SK-N-SH (cell line): ENCODE results near the gene TLCD2. TPM values are rescaled to one million over a fixed set of nuclear protein-coding genes. Genes with fewer than 3 reads are reported as not detected.
"Not testable (repeated sequence)": the region's sequence is repeated elsewhere in the genome, so short reads cannot be mapped to it uniquely, and the experiment has no call there.

ENCODE experiments used
- CTCF ChIA-PET: fragments of 300-600, 350-600 bp; formaldehyde crosslinking; extraction: SDS; loops from one replicate; lab custom pipeline; 2021; lab: Yijun Ruan, JAX
- POLR2A ChIA-PET: fragments of 350-600 bp; sonication (Branson Sonifier 250); formaldehyde crosslinking; extraction: SDS; loops from one replicate; lab custom pipeline; 2020; ENCODE audit warnings: antibody characterized with exemption, inconsistent platforms; lab: Yijun Ruan, JAX
- DNase-seq: peaks from one replicate; pipeline ENCODE4 v3.0.0; 2012
- H2AFZ ChIP-seq: fragments of 200-600 bp; sonication (generic); 2 replicates; pipeline ENCODE4 v1.8.1; 2016; ENCODE audit warnings: antibody characterized with exemption, mild to moderate bottlenecking, low read depth
- H3F3A ChIP-seq: fragments of 200-600 bp; sonication (generic); replicated peaks from 2 replicates; pipeline ENCODE3; 2016; ENCODE audit warnings: antibody characterized with exemption, mild to moderate bottlenecking; ENCODE audit not compliant: insufficient read depth
- H3K27ac ChIP-seq, 2 experiments: fragments of 200-500 bp in 1 of 2; fragments of 200-600 bp in 1 of 2; sonication (Bioruptor generic) in 1 of 2; sonication (generic), shearing (Covaris generic) in 1 of 2; 2 replicates each; pipeline versions ENCODE4 v1.5.1 to v1.6.1; 2014 to 2016; ENCODE audit warnings: low read depth in 2 of 2, inconsistent platforms in 1 of 2, low read length in 1 of 2, mild to moderate bottlenecking in 1 of 2, mixed read lengths in 1 of 2
- H3K27me3 ChIP-seq: fragments of 200-600 bp; sonication (generic), shearing (Covaris generic); 2 replicates; pipeline ENCODE4 v1.6.1; 2016; ENCODE audit warnings: mixed run types; ENCODE audit not compliant: insufficient read depth
- H3K36me3 ChIP-seq, 2 experiments: fragments of 200-500 bp in 1 of 2; fragments of 200-600 bp in 1 of 2; sonication (Bioruptor generic) in 1 of 2; sonication (generic) in 1 of 2; replicated peaks in 1 of 2; 2 replicates each; pipeline versions ENCODE3 to v1.5.1; 2014 to 2016; ENCODE audit warnings: low read length in 1 of 2, mild to moderate bottlenecking in 1 of 2; ENCODE audit not compliant: insufficient read depth in 2 of 2, control insufficient read depth in 1 of 2
- H3K4me1 ChIP-seq, 2 experiments: fragments of 200-500 bp in 1 of 2; fragments of 200-600 bp in 1 of 2; sonication (Bioruptor generic) in 1 of 2; sonication (generic), shearing (Covaris generic) in 1 of 2; 2 replicates each; pipeline versions ENCODE4 v1.5.1 to v1.6.1; 2014 to 2016; ENCODE audit warnings: low read depth in 1 of 2, low read length in 1 of 2, mixed run types in 1 of 2; ENCODE audit not compliant: insufficient read depth in 2 of 2, control insufficient read depth in 1 of 2
- H3K4me2 ChIP-seq: fragments of 200-600 bp; sonication (generic), shearing (Covaris generic); 2 replicates; pipeline ENCODE4 v1.6.1; 2017; ENCODE audit warnings: mixed run types
- H3K4me3 ChIP-seq, 2 experiments: fragments of 200-500 bp in 1 of 2; fragments of 200-600 bp in 1 of 2; sonication (Bioruptor generic) in 1 of 2; sonication (generic), shearing (Covaris generic) in 1 of 2; 2 replicates each; pipeline versions ENCODE4 v1.5.1 to v1.8.1; 2014 to 2016; ENCODE audit warnings: low read depth in 2 of 2, inconsistent platforms in 1 of 2, low read length in 1 of 2, mild to moderate bottlenecking in 1 of 2, mixed read lengths in 1 of 2, moderate library complexity in 1 of 2
- H3K79me2 ChIP-seq: fragments of 200-600 bp; sonication (generic); 2 replicates; pipeline ENCODE4 v1.8.1; 2017; ENCODE audit warnings: mild to moderate bottlenecking; ENCODE audit not compliant: insufficient read depth
- H3K9ac ChIP-seq: fragments of 200-600 bp; sonication (generic); 2 replicates; pipeline ENCODE4 v1.6.1; 2017; ENCODE audit warnings: mixed run types
- H3K9me2 ChIP-seq: fragments of 200-600 bp; sonication (generic); 2 replicates; pipeline ENCODE4 v1.6.1; 2017; ENCODE audit warnings: mixed run types
- H3K9me3 ChIP-seq: fragments of 200-600 bp; sonication (generic); 2 replicates; pipeline ENCODE4 v1.6.1; 2017; ENCODE audit warnings: mixed run types, mild to moderate bottlenecking, moderate library complexity
- H4K20me1 ChIP-seq: fragments of 200-600 bp; sonication (generic); 2 replicates; pipeline ENCODE4 v1.6.1; 2017; ENCODE audit warnings: mild to moderate bottlenecking, mixed run types; ENCODE audit not compliant: insufficient read depth
- CTCF ChIP-seq: fragments of 200-600 bp; sonication (generic); IDR thresholded peaks from 2 replicates; pipeline ENCODE4 v1.6.1; 2017; ENCODE audit warnings: antibody characterized with exemption, mild to moderate bottlenecking, moderate library complexity
- ELF1 ChIP-seq: IDR thresholded peaks from 2 replicates; pipeline ENCODE4 v1.4.0; 2012
- EP300 ChIP-seq, 2 experiments: IDR thresholded peaks; 2 replicates each; pipeline versions ENCODE4 v1.4.0 to v1.6.1; 2012; ENCODE audit warnings: borderline replicate concordance in 1 of 2, low read depth in 1 of 2, low read length in 1 of 2
- EZH2phosphoT487 ChIP-seq: fragments of 200-600 bp; sonication (generic); IDR thresholded peaks from 2 replicates; pipeline ENCODE4 v1.6.1; 2017; ENCODE audit warnings: low read depth, mixed run types, mild to moderate bottlenecking, antibody characterized with exemption, moderate library complexity, borderline replicate concordance
- FOSL2 ChIP-seq: IDR thresholded peaks from 2 replicates; pipeline ENCODE4 v1.4.0; 2012; ENCODE audit warnings: low read depth, mild to moderate bottlenecking, moderate library complexity, borderline replicate concordance
- FOXJ3 ChIP-seq: sonication (generic); formaldehyde crosslinking; IDR thresholded peaks from 2 replicates; pipeline ENCODE4 v1.5.1; 2020; ENCODE audit warnings: mild to moderate bottlenecking, missing genetic modification reagents
- GATA2 ChIP-seq: sonication (generic); formaldehyde crosslinking; IDR thresholded peaks from 2 replicates; pipeline ENCODE4 v1.5.0; 2020; ENCODE audit warnings: mild to moderate bottlenecking, missing genetic modification reagents
- NRF1 ChIP-seq: IDR thresholded peaks from 2 replicates; pipeline ENCODE4 v1.6.1; 2012; ENCODE audit warnings: low read depth, mild to moderate bottlenecking, low read length
- PBX3 ChIP-seq: IDR thresholded peaks from 2 replicates; pipeline ENCODE4; 2012
- SMC3 ChIP-seq: IDR thresholded peaks from 2 replicates; pipeline ENCODE4 v1.6.1; 2012; ENCODE audit warnings: low read depth, low read length, improper control_type of control experiment
- TAF1 ChIP-seq: IDR thresholded peaks from 2 replicates; pipeline ENCODE4 v1.6.1; 2012; ENCODE audit warnings: low read depth, mild to moderate bottlenecking, low read length, moderate library complexity, borderline replicate concordance
- TCF12 ChIP-seq: IDR thresholded peaks from 2 replicates; pipeline ENCODE4 v1.4.0; 2012
- USF1 ChIP-seq: IDR thresholded peaks from 2 replicates; pipeline ENCODE4 v1.4.0; 2012; ENCODE audit warnings: low read depth, borderline replicate concordance
- ZBTB33 ChIP-seq: IDR thresholded peaks from 2 replicates; pipeline ENCODE4 v1.4.0; 2012; ENCODE audit warnings: low read depth, borderline replicate concordance
- WGBS: methylation state at CpG from one replicate; pipeline ENCODE4 v1.1.6; 2017; ENCODE audit warnings: low lambda C conversion rate; 5-methylcytosine and 5-hydroxymethylcytosine counted together
- polyA plus RNA-seq, 3 experiments: library from polyadenylated mRNA; depleted of rRNA; stranded (reverse); fragments of >200 nt; gene quantifications; 2 replicates each; pipeline ENCODE4 v1.2.3, GENCODE V29; 2012

Gene TLCD2
- polyA plus RNA-seq, 1 of the 3 experiments (the other 2 are of a cell fraction), result 1.3 TPM

GRCh38 chr17:1690544-1691221 lies 19.5 kb downstream of the TLCD2 start:
- Histone ChIP-seq H3K36me3 (no peaks in the 10 kb centered on the region), H3K79me2 (no peaks in the 10 kb centered on the region), H3K9me3 (no peaks in the 10 kb centered on the region), H3K27me3 (no peaks in the 10 kb centered on the region), H3K4me2 (no peak overlapping the region), H3F3A (no peaks in the 10 kb centered on the region), H3K9me2 (no peaks in the 10 kb centered on the region), H2AFZ (no peak overlapping the region), H3K27ac (no peak overlapping the region), H3K4me3 (no peak overlapping the region), H3K9ac (no peak overlapping the region), H3K4me1 (no peaks in the 10 kb centered on the region), H4K20me1 (no peaks in the 10 kb centered on the region)
- 66% methylated on average over 8 of the region's 8 CpGs for WGBS
- no peak for TF ChIP-seq ELF1
- no peak for TF ChIP-seq EZH2phosphoT487
- TF ChIP-seq TCF12, result no peak
- TF ChIP-seq EP300 (IDR thresholded peaks at IDR 0.05; ENCODE audit: borderline replicate concordance in 1 of 2, low read depth in 1 of 2, low read length in 1 of 2), result no peak
- no peak for TF ChIP-seq USF1
- no peak for TF ChIP-seq PBX3
- TF ChIP-seq FOSL2, result no peak
- TF ChIP-seq TAF1, result no peak
- no peak for TF ChIP-seq SMC3
- no peak for TF ChIP-seq FOXJ3 (CRISPR knock-in tag)
- no peak for TF ChIP-seq CTCF
- TF ChIP-seq ZBTB33, result no peak
- no peak for TF ChIP-seq GATA2 (CRISPR knock-in tag)
- TF ChIP-seq NRF1, result no peak
- ChIA-PET POLR2A (no interaction called here), CTCF (interaction anchor here (1.0 to 1.2 kb wide), 2 partner anchors 18 to 23 kb away, joined by 3 read pairs; no protein-coding TSS in a partner anchor)
- no peak for DNase-seq

GRCh38 chr17:1688405-1688804 lies 21.8 kb downstream of the TLCD2 start:
- H3K4me1 ChIP-seq, H3F3A ChIP-seq, H2AFZ ChIP-seq, H3K27me3 ChIP-seq, DNase-seq, H3K27ac ChIP-seq, POLR2A ChIA-PET, H3K9me2 ChIP-seq, H3K4me2 ChIP-seq, H3K36me3 ChIP-seq, CTCF ChIA-PET, H3K9me3 ChIP-seq, H3K4me3 ChIP-seq, H4K20me1 ChIP-seq, H3K9ac ChIP-seq: not testable (repeated sequence)
- H3K79me2 ChIP-seq, result peaks cover 11% of the 10 kb centered on the region
- 61% methylated on average over 6 of the region's 6 CpGs for WGBS
